Large intestine (tissue), 3 donors: ENCODE data around the gene NUP62. TPM values are rescaled to one million over a fixed set of nuclear protein-coding genes. Genes with fewer than 3 reads are reported as not detected.
"Not testable (repeated sequence)": the region's sequence is repeated elsewhere in the genome, so short reads cannot be mapped to it uniquely, and the experiment has no call there.

Experiments
- DNase-seq, 2 donors: peaks; one replicate each; pipeline versions ENCODE4 v3.0.0 to v3.0.0-alpha.2; 2013
- H3K27ac ChIP-seq: one replicate; pipeline ENCODE4 v1.5.1; 2013; ENCODE audit warnings: low read length
- H3K27me3 ChIP-seq: 2 replicates; pipeline ENCODE4 v1.6.1; 2013; ENCODE audit warnings: low read length; ENCODE audit not compliant: control insufficient read depth, insufficient read depth
- H3K36me3 ChIP-seq: 2 replicates; pipeline ENCODE4 v1.6.1; 2013; ENCODE audit warnings: low read length; ENCODE audit not compliant: control insufficient read depth, insufficient read depth
- H3K4me1 ChIP-seq: one replicate; pipeline ENCODE4 v1.6.1; 2013; ENCODE audit warnings: low read length; ENCODE audit not compliant: control insufficient read depth, insufficient read depth
- H3K4me3 ChIP-seq: one replicate; pipeline ENCODE4 v1.5.1; 2013; ENCODE audit warnings: low read length
- H3K9me3 ChIP-seq: one replicate; pipeline ENCODE4 v1.6.1; 2013; ENCODE audit warnings: mild to moderate bottlenecking, low read depth, low read length, moderate library complexity; ENCODE audit not compliant: control insufficient read depth
- WGBS: methylation state at CpG from one replicate; pipeline ENCODE4 v1.1.5; 2013; ENCODE audit warnings: low lambda C conversion rate; ENCODE audit not compliant: insufficient coverage; 5-methylcytosine and 5-hydroxymethylcytosine counted together
- polyA plus RNA-seq: library from polyadenylated mRNA; unstranded; fragments of 120-200 nt; gene quantifications from one replicate; pipeline ENCODE4 v1.2.1, GENCODE V29; 2013

Gene NUP62
- polyA plus RNA-seq, 1 donor: 46.2 TPM

GRCh38 chr19:49954092-49954829 is 25.0 kb upstream of the NUP62 start:
- no peak overlapping the region for H3K4me3 ChIP-seq
- no peaks in the 10 kb centered on the region for H3K9me3 ChIP-seq
- H3K27ac ChIP-seq: peak overlapping the region; percentile 84
- peaks cover 55% of the 10 kb centered on the region for H3K4me1 ChIP-seq
- no peaks in the 10 kb centered on the region for H3K27me3 ChIP-seq
- 0% methylated on average over 3 of the region's 12 CpGs for WGBS
- DNase-seq: peak in 1 of 2 donors; percentile 78
- H3K36me3 ChIP-seq: peaks cover 10% of the 10 kb centered on the region

GRCh38 chr19:49953416-49953815 is 24.1 kb upstream of the NUP62 start:
- DNase-seq: no peak
- Histone ChIP-seq H3K27ac (peak overlapping the region; percentile 84), H3K36me3 (peaks cover 10% of the 10 kb centered on the region), H3K9me3 (no peaks in the 10 kb centered on the region), H3K4me3 (no peak overlapping the region), H3K27me3 (no peaks in the 10 kb centered on the region), H3K4me1 (peaks cover 55% of the 10 kb centered on the region)
- 62% methylated on average over 2 of the region's 7 CpGs for WGBS

- H3K4me1 ChIP-seq: peaks cover 55% of the 10 kb centered on the region
- DNase-seq: no peak
- WGBS: no CpG with 5 or more reads among the region's 13 CpGs
- no peak overlapping the region for H3K4me3 ChIP-seq
- H3K9me3 ChIP-seq: no peaks in the 10 kb centered on the region
- H3K36me3 ChIP-seq: peaks cover 10% of the 10 kb centered on the region
- peak overlapping the region; percentile 84 for H3K27ac ChIP-seq
- no peaks in the 10 kb centered on the region for H3K27me3 ChIP-seq
Observed at GRCh38 chr19:49952906-49953305, 23.6 kb upstream of the NUP62 start.

- DNase-seq: no peak
- Histone ChIP-seq H3K27me3 (no peaks in the 10 kb centered on the region), H3K4me3 (no peak overlapping the region), H3K4me1 (peaks cover 55% of the 10 kb centered on the region), H3K36me3 (peaks cover 10% of the 10 kb centered on the region), H3K9me3 (no peaks in the 10 kb centered on the region), H3K27ac (peak overlapping the region; percentile 20)
Observed at GRCh38 chr19:49952479-49952836, 23.2 kb upstream of the NUP62 start.

GRCh38 chr19:49951806-49952478 is 22.6 kb upstream of the NUP62 start:
- Histone ChIP-seq H3K4me3 (no peak overlapping the region), H3K36me3 (peaks cover 10% of the 10 kb centered on the region), H3K27me3 (no peaks in the 10 kb centered on the region), H3K9me3 (no peaks in the 10 kb centered on the region), H3K4me1 (peaks cover 54% of the 10 kb centered on the region), H3K27ac (peak overlapping the region; percentile 20)
- no peak for DNase-seq
- no CpG with 5 or more reads among the region's 9 CpGs for WGBS

- H3K9me3 ChIP-seq: no peaks in the 10 kb centered on the region
- H3K27ac ChIP-seq: no peak overlapping the region
- no peaks in the 10 kb centered on the region for H3K27me3 ChIP-seq
- H3K4me1 ChIP-seq: peaks cover 47% of the 10 kb centered on the region
- no peak overlapping the region for H3K4me3 ChIP-seq
- no CpG with 5 or more reads among the region's 13 CpGs for WGBS
- H3K36me3 ChIP-seq: peaks cover 10% of the 10 kb centered on the region
- no peak for DNase-seq
Observed at GRCh38 chr19:49950956-49951526, 21.7 kb upstream of the NUP62 start.

- 100% methylated on average over 1 of the region's 5 CpGs for WGBS
- DNase-seq: no peak
- Histone ChIP-seq H3K9me3 (no peaks in the 10 kb centered on the region), H3K27ac (no peak overlapping the region), H3K4me3 (no peak overlapping the region), H3K27me3 (no peaks in the 10 kb centered on the region), H3K4me1 (peaks cover 45% of the 10 kb centered on the region), H3K36me3 (peaks cover 10% of the 10 kb centered on the region)
Observed at GRCh38 chr19:49950590-49950948, 21.3 kb upstream of the NUP62 start.

GRCh38 chr19:49949742-49950589 is 20.7 kb upstream of the NUP62 start:
- Histone ChIP-seq H3K4me3 (no peak overlapping the region), H3K36me3 (peaks cover 10% of the 10 kb centered on the region), H3K27me3 (no peaks in the 10 kb centered on the region), H3K4me1 (peaks cover 44% of the 10 kb centered on the region), H3K27ac (no peak overlapping the region), H3K9me3 (no peaks in the 10 kb centered on the region)
- no peak for DNase-seq
- no CpG with 5 or more reads among the region's 11 CpGs for WGBS

GRCh38 chr19:49946415-49946814 is 17.1 kb upstream of the NUP62 start:
- Histone ChIP-seq H3K4me3 (no peak overlapping the region), H3K27me3 (no peaks in the 10 kb centered on the region), H3K4me1 (peaks cover 9% of the 10 kb centered on the region), H3K27ac (no peak overlapping the region), H3K9me3 (no peaks in the 10 kb centered on the region), H3K36me3 (peaks cover 8% of the 10 kb centered on the region)
- WGBS: no CpG with 5 or more reads among the region's 8 CpGs
- no peak for DNase-seq

GRCh38 chr19:49944567-49944966 is 15.3 kb upstream of the NUP62 start:
- not testable (repeated sequence) for H3K27me3 ChIP-seq, DNase-seq, H3K4me3 ChIP-seq, H3K36me3 ChIP-seq, H3K27ac ChIP-seq, H3K9me3 ChIP-seq, H3K4me1 ChIP-seq
- no CpG with 5 or more reads among the region's 5 CpGs for WGBS
